Endothelial cell of umbilical vein (primary cell): ENCODE data around the gene SPINK1. TPM values are rescaled to one million over a fixed set of nuclear protein-coding genes. Genes with fewer than 3 reads are reported as not detected.

Experiments
- BruUV-seq: library from RNA; stranded (reverse); fragments of 400-500 nt; replicated peaks from 2 replicates; lab custom pipeline; 2021; lab: Mats Ljungman, UMichigan
- CTCF ChIA-PET: fragments of 300-600, 350-600 bp; sonication (Branson Sonifier 250); formaldehyde crosslinking; loops from one replicate; lab custom pipeline; 2021; ENCODE audit warnings: antibody characterized with exemption, inconsistent platforms; lab: Charles Lee
- POLR2A ChIA-PET: fragments of 300-600, 350-600 bp; sonication (Branson Sonifier 250); formaldehyde crosslinking; loops from one replicate; lab custom pipeline; 2021; ENCODE audit warnings: antibody characterized with exemption, inconsistent platforms; lab: Charles Lee
- DNase-seq: peaks from one replicate; pipeline ENCODE4 v3.0.0-alpha.2; 2011; ENCODE audit warnings: low read depth, low spot score
- FAIRE-seq: peaks from 2 replicates; lab custom pipeline; 2011; peaks lifted over from hg19 to GRCh38; lab: Jason Lieb, UNC
- H2AFZ ChIP-seq: 2 replicates; pipeline ENCODE4 v1.6.0; 2012; ENCODE audit warnings: low read depth, low read length, control low read depth, inconsistent platforms
- H3K27ac ChIP-seq: 2 replicates; pipeline ENCODE4 v1.5.1; 2011; ENCODE audit warnings: low read depth, mild to moderate bottlenecking, control low read depth, low read length, moderate library complexity; ENCODE audit not compliant: insufficient read depth
- H3K27me3 ChIP-seq, 2 experiments: 2 replicates each; pipeline versions ENCODE4 v1.6.0 to v1.6.1; 2011; ENCODE audit warnings: low read length in 2 of 2, mixed read lengths in 1 of 2; ENCODE audit not compliant: control insufficient read depth in 2 of 2, insufficient read depth in 2 of 2
- H3K36me3 ChIP-seq, 2 experiments: 2 replicates in 1 of 2; 3 replicates in 1 of 2; pipeline ENCODE4 v1.5.1; 2011; ENCODE audit warnings: low read length in 2 of 2, mild to moderate bottlenecking in 1 of 2, moderate library complexity in 1 of 2; ENCODE audit not compliant: control insufficient read depth in 2 of 2, insufficient read depth in 2 of 2; ENCODE audit errors: extremely low read depth in 1 of 2
- H3K4me1 ChIP-seq: 3 replicates; pipeline ENCODE4 v1.5.1; 2011; ENCODE audit warnings: mild to moderate bottlenecking, low read length; ENCODE audit not compliant: control insufficient read depth, insufficient read depth; ENCODE audit errors: extremely low read depth
- H3K4me2 ChIP-seq: 2 replicates; pipeline ENCODE4 v1.6.1; 2011; ENCODE audit warnings: low read length, control low read depth, mixed read lengths; ENCODE audit not compliant: insufficient read depth
- H3K4me3 ChIP-seq, 3 experiments: fragments of 200-600 bp in 1 of 3; sonication (generic), shearing (Covaris generic) in 1 of 3; replicated peaks in 1 of 3; 2 replicates each; pipeline ENCODE4 v1.5.1; 2011 to 2016; ENCODE audit warnings: control low read depth in 3 of 3, low read length in 3 of 3, mild to moderate bottlenecking in 2 of 3, inconsistent platforms in 1 of 3, low read depth in 1 of 3, moderate library complexity in 1 of 3; ENCODE audit not compliant: insufficient read depth in 1 of 3
- H3K79me2 ChIP-seq: 2 replicates; pipeline ENCODE4 v1.6.0; 2012; ENCODE audit warnings: low read length, inconsistent platforms; ENCODE audit not compliant: control insufficient read depth, insufficient read depth
- H3K9ac ChIP-seq: replicated peaks from 2 replicates; pipeline ENCODE3; 2011; ENCODE audit warnings: low read length, control low read depth; ENCODE audit not compliant: insufficient read depth; ENCODE audit errors: extremely low read depth
- H3K9me1 ChIP-seq: replicated peaks from 3 replicates; pipeline ENCODE4 v1.6.0; 2011; ENCODE audit warnings: mild to moderate bottlenecking, low read length; ENCODE audit not compliant: control insufficient read depth, insufficient read depth; ENCODE audit errors: extremely low read depth
- H3K9me3 ChIP-seq: replicated peaks from 2 replicates; pipeline ENCODE4 v1.5.1; 2012; ENCODE audit warnings: low read length, inconsistent platforms; ENCODE audit not compliant: control insufficient read depth, insufficient read depth
- H4K20me1 ChIP-seq: replicated peaks from 2 replicates; pipeline ENCODE3; 2011; ENCODE audit warnings: mild to moderate bottlenecking, low read length; ENCODE audit not compliant: control insufficient read depth, insufficient read depth; ENCODE audit errors: extremely low read depth
- CTCF ChIP-seq, 2 donors: IDR thresholded peaks; 1 replicate in 1 of 2; 2 replicates in 1 of 2; pipeline ENCODE4 v1.5.1; 2011; ENCODE audit warnings: low read length in 2 of 2, mild to moderate bottlenecking in 2 of 2, moderate library complexity in 2 of 2, control low read depth in 1 of 2, inconsistent platforms in 1 of 2, low read depth in 1 of 2; ENCODE audit not compliant: insufficient read depth in 1 of 2; ENCODE audit errors: extremely low read depth in 1 of 2
- EZH2 ChIP-seq: IDR thresholded peaks from 2 replicates; pipeline ENCODE4 v1.6.1; 2012; ENCODE audit warnings: borderline replicate concordance, low read depth, mild to moderate bottlenecking, moderate library complexity, low read length, inconsistent platforms; ENCODE audit not compliant: severe bottlenecking
- FOS ChIP-seq: IDR thresholded peaks from 2 replicates; pipeline ENCODE4 v1.6.1; 2011; ENCODE audit warnings: mild to moderate bottlenecking, low read length, moderate library complexity, borderline replicate concordance; ENCODE audit not compliant: insufficient read depth
- GATA2 ChIP-seq: IDR thresholded peaks from 2 replicates; pipeline ENCODE4 v1.7.0; 2011; ENCODE audit warnings: low read depth, mild to moderate bottlenecking, moderate library complexity, mixed read lengths, low read length; ENCODE audit not compliant: insufficient read length, insufficient read depth
- JUN ChIP-seq: IDR thresholded peaks from 2 replicates; pipeline ENCODE4 v1.6.1; 2011; ENCODE audit warnings: borderline replicate concordance, low read depth; ENCODE audit not compliant: insufficient read length, insufficient read depth
- MYC ChIP-seq: IDR thresholded peaks from one replicate; pipeline ENCODE4 v1.6.1; 2011; ENCODE audit warnings: mild to moderate bottlenecking, low read depth, low read length
- POLR2A ChIP-seq: IDR thresholded peaks from 2 replicates; pipeline ENCODE4 v1.6.1; 2012; ENCODE audit warnings: low read depth, mild to moderate bottlenecking, control low read depth, low read length
- POLR2AphosphoS5 ChIP-seq: IDR thresholded peaks from 2 replicates; pipeline ENCODE4 v1.6.1; 2012; ENCODE audit warnings: low read depth, mild to moderate bottlenecking, control low read depth, low read length, moderate library complexity; ENCODE audit not compliant: insufficient read depth
- dilution Hi-C: fragments of 300-500 bp; cut with MboI; formaldehyde crosslinking; loops from one replicate; pipeline ENCODE4 v1.15.0; 2019; ENCODE audit warnings: low sequenced_read_pairs; ENCODE audit not compliant: extremely low pct_ligation_motif_present
- intact Hi-C: fragments of 100-400 bp; cut with micrococcal nuclease; formaldehyde crosslinking; loops from one replicate; pipeline ENCODE4 v1.10.0; 2022
- polyA plus RNA-seq, 4 experiments: library from polyadenylated mRNA; depleted of rRNA in 3 of 4; stranded (reverse) in 3 of 4; unstranded in 1 of 4; fragments of >200 nt; gene quantifications; 2 replicates each; pipeline versions ENCODE4 v1.2.1 to v1.2.3, GENCODE V29; 2011 to 2012; ENCODE audit warnings: missing spikeins in 1 of 4
- total RNA-seq: library from RNA; stranded (reverse); gene quantifications from 2 replicates; pipeline ENCODE4 v1.2.3, GENCODE V29; 2021
- TF ChIP-seq, protein P1 (sequence below): IDR thresholded peaks from 2 replicates; pipeline ENCODE4 v1.6.1; 2011; ENCODE audit not compliant: insufficient read depth, insufficient read length

SPINK1 gene
- total and polyA plus RNA-seq, 2 donors (not counting 3 experiments of a cell fraction or from before 2014, with no cell fraction given): not detected

DNA sequence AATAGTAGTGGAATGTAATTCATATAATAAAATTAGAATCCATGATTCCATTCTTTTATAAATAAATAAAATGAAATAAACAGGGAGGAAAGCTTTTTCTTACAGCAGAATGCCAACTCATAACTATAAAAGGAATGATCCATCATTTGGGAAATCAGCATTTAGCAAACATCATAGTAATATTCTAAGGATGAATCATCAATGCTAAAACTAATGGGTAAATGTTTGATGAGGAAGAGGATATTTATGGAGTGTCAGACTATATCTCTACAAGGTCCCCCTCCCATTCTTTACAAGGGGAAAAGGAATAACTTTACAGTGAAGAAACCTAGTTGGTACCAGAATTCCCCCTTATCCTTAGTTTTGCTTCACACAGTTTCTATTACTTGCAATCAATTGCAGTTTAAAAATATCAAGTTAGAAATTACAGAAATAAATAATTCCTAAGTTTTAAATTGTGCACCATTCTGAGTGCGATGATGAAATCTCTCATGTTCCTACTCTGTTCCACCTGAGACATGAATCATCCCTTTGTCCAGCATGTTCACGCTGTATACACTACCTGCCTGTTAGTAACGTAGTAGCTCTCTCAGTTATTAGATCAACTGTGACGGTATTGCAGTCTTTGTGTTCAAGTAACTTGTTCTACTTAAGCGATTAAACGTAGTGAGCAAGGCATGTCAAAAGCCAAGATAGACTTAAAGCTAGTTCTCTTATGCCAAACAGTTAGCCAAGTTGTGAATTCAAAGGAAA is 34.7 kb downstream of the SPINK1 start:
- H3K9me1 ChIP-seq: no peaks in the 10 kb centered on the region
- no peaks in the 10 kb centered on the region for H3K4me1 ChIP-seq
- H2AFZ ChIP-seq: no peak overlapping the region
- no peaks in the 10 kb centered on the region for H3K79me2 ChIP-seq
- no peak overlapping the region for H3K4me3 ChIP-seq
- intact Hi-C loops: no loop called here
- no peaks in the 10 kb centered on the region for H3K9me3 ChIP-seq
- ChIA-PET CTCF (interaction anchor here (0.8 kb wide), 1 partner anchor 11 kb away, joined by 3 read pairs; no protein-coding TSS in a partner anchor), POLR2A (no interaction called here)
- no peaks in the 10 kb centered on the region for H4K20me1 ChIP-seq
- TF ChIP-seq, protein P1, sequence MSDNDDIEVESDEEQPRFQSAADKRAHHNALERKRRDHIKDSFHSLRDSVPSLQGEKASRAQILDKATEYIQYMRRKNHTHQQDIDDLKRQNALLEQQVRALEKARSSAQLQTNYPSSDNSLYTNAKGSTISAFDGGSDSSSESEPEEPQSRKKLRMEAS: no peak
- TF ChIP-seq EZH2 (no peak), GATA2 (no peak), MYC (no peak), JUN (no peak)
- dilution Hi-C loops: no loop called here
- FAIRE-seq: no peak
- no peak overlapping the region for H3K9ac ChIP-seq
- peaks cover 2% of the 10 kb centered on the region in 2 experiments for H3K27me3 ChIP-seq
- no peak overlapping the region for H3K27ac ChIP-seq
- no peaks in the 10 kb centered on the region for H3K36me3 ChIP-seq
- no peak overlapping the region for H3K4me2 ChIP-seq
- BruUV-seq: no TSS peak
- DNase-seq: no peak

- Histone ChIP-seq H3K36me3 (no peaks in the 10 kb centered on the region), H3K9ac (no peak overlapping the region), H4K20me1 (no peaks in the 10 kb centered on the region), H3K79me2 (no peaks in the 10 kb centered on the region), H3K4me1 (no peaks in the 10 kb centered on the region), H3K4me2 (no peak overlapping the region), H3K4me3 (no peak overlapping the region), H2AFZ (no peak overlapping the region), H3K9me1 (no peaks in the 10 kb centered on the region), H3K27ac (no peak overlapping the region), H3K9me3 (no peaks in the 10 kb centered on the region), H3K27me3 (no peaks in the 10 kb centered on the region)
- POLR2A ChIA-PET: no interaction called here
- DNase-seq (no peak), FAIRE-seq (no peak)
- intact Hi-C loops (no loop called here), dilution Hi-C loops (no loop called here)
- TF ChIP-seq JUN: no peak
- TF ChIP-seq FOS: no peak
- no peak for TF ChIP-seq POLR2A
- TF ChIP-seq CTCF (IDR thresholded peaks at IDR 0.05; ENCODE audit: extremely low read depth in 1 of 2, insufficient read depth in 1 of 2, low read depth in 1 of 2, low read length in 2 of 2): no peak
- TF ChIP-seq GATA2: no peak
- no peak for TF ChIP-seq MYC
- TF ChIP-seq, protein P1: no peak
- no peak for TF ChIP-seq EZH2
- no peak for TF ChIP-seq POLR2AphosphoS5
- CTCF ChIA-PET: no interaction called here
- BruUV-seq: no TSS peak
Measured at GRCh38 chr5:147791181-147791580, 40.3 kb downstream of the SPINK1 start.
